Measurements from ENCODE around the gene ARMC2. TPM values are rescaled to one million over a fixed set of nuclear protein-coding genes. Genes with fewer than 3 reads are reported as not detected.

Gene ARMC2
- polyA plus RNA-seq, 1 experiment = 5.1 TPM

- Histone ChIP-seq H3K27me3 (ENCODE audit: control insufficient read depth, insufficient read depth, low read length) (no peaks in the 10 kb centered on the region), H3K9me3 (ENCODE audit: control insufficient read depth, insufficient read depth, low read length) (no peaks in the 10 kb centered on the region; the same call in 1 of the 2 replicates), H3K27ac (ENCODE audit: low read depth, low read length) (no peak overlapping the region), H3K4me3 (ENCODE audit: low read depth, low read length) (no peak overlapping the region)
- DNase-seq (ENCODE audit: low read depth, low spot score) = no peak
- ChIA-PET POLR2A (no interaction called here), CTCF (no interaction called here)
- no peak for TF ChIP-seq CTCF (IDR thresholded peaks at IDR 0.05; ENCODE audit: low read depth, low read length)
These were observed 111.9 kb downstream of the ARMC2 start for GRCh38 chr6:108959972-108960582.

GRCh38 chr6:108960601-108961000 is 112.4 kb downstream of the ARMC2 start:
- H3K9me3 ChIP-seq (ENCODE audit: control insufficient read depth, insufficient read depth, low read length) = no peaks in the 10 kb centered on the region; the same call in 1 of the 2 replicates
- H3K27me3 ChIP-seq (ENCODE audit: control insufficient read depth, insufficient read depth, low read length) = no peaks in the 10 kb centered on the region
- no peak for TF ChIP-seq CTCF (IDR thresholded peaks at IDR 0.05; ENCODE audit: low read depth, low read length)
- ChIA-PET CTCF (no interaction called here), POLR2A (no interaction called here)
- no peak for DNase-seq (ENCODE audit: low read depth, low spot score)
- H3K4me3 ChIP-seq (ENCODE audit: low read depth, low read length) = no peak overlapping the region
- no peak overlapping the region for H3K27ac ChIP-seq (ENCODE audit: low read depth, low read length)

GRCh38 chr6:108961077-108961476 is 112.9 kb downstream of the ARMC2 start:
- TF ChIP-seq CTCF (IDR thresholded peaks at IDR 0.05; ENCODE audit: low read depth, low read length) = no peak
- no peaks in the 10 kb centered on the region for H3K27me3 ChIP-seq (ENCODE audit: control insufficient read depth, insufficient read depth, low read length)
- ChIA-PET CTCF (interaction anchor here (0.7 kb wide), 1 partner anchor 981 kb away, joined by 3 read pairs; no protein-coding TSS in a partner anchor), POLR2A (no interaction called here)
- DNase-seq (ENCODE audit: low read depth, low spot score) = no peak
- no peak overlapping the region for H3K27ac ChIP-seq (ENCODE audit: low read depth, low read length)
- H3K4me3 ChIP-seq (ENCODE audit: low read depth, low read length) = no peak overlapping the region
- H3K9me3 ChIP-seq (ENCODE audit: control insufficient read depth, insufficient read depth, low read length) = no peaks in the 10 kb centered on the region; the same call in 1 of the 2 replicates

GRCh38 chr6:108961985-108962384 is 113.8 kb downstream of the ARMC2 start:
- ChIA-PET POLR2A (no interaction called here), CTCF (interaction anchor here (0.6 to 0.7 kb wide), 2 partner anchors 439 to 981 kb away, joined by 3 to 4 read pairs; no protein-coding TSS in a partner anchor)
- no peak overlapping the region for H3K27ac ChIP-seq (ENCODE audit: low read depth, low read length)
- H3K4me3 ChIP-seq (ENCODE audit: low read depth, low read length) = no peak overlapping the region
- peak; percentile 65 for DNase-seq (ENCODE audit: low read depth, low spot score)
- no peak for TF ChIP-seq CTCF (IDR thresholded peaks at IDR 0.05; ENCODE audit: low read depth, low read length)
- H3K9me3 ChIP-seq (ENCODE audit: control insufficient read depth, insufficient read depth, low read length) = no peaks in the 10 kb centered on the region; the same call in 1 of the 2 replicates
- no peaks in the 10 kb centered on the region for H3K27me3 ChIP-seq (ENCODE audit: control insufficient read depth, insufficient read depth, low read length)

GRCh38 chr6:108966251-108966650 is 118.0 kb downstream of the ARMC2 start:
- Histone ChIP-seq H3K27me3 (ENCODE audit: control insufficient read depth, insufficient read depth, low read length) (no peaks in the 10 kb centered on the region), H3K27ac (ENCODE audit: low read depth, low read length) (no peak overlapping the region), H3K9me3 (ENCODE audit: control insufficient read depth, insufficient read depth, low read length) (no peaks in the 10 kb centered on the region), H3K4me3 (ENCODE audit: low read depth, low read length) (no peak overlapping the region)
- ChIA-PET CTCF (no interaction called here), POLR2A (no interaction called here)
- TF ChIP-seq CTCF (IDR thresholded peaks at IDR 0.05; ENCODE audit: low read depth, low read length) = no peak
- no peak for DNase-seq (ENCODE audit: low read depth, low spot score)
